Activated T-cell treated with anti-CD3 and anti-CD28 coated beads, Interleukin-2, amount 50 U/mL, for 72 hours (primary cell): ENCODE data around the gene PARPBP. TPM values are rescaled to one million over a fixed set of nuclear protein-coding genes. Genes with fewer than 3 reads are reported as not detected.
"Not testable (repeated sequence)": the region's sequence is repeated elsewhere in the genome, so short reads cannot be mapped to it uniquely, and the experiment has no call there.

Experiments
- ATAC-seq, 2 donors: fragments of 150-1000 bp; cut with Tn5 transposase; replicated peaks in 1 of 2; 2 replicates each; pipeline ENCODE4 v1.10.0; 2021; ENCODE audit warnings: moderate library complexity in 2 of 2, mild to moderate bottlenecking in 1 of 2
- DNase-seq, 2 donors: peaks; one replicate each; pipeline ENCODE4 v3.0.0; 2021 to 2022; ENCODE audit warnings: mixed read lengths in 1 of 2
- H3K27ac Mint-ChIP-seq: one replicate; pipeline ENCODE4 v1.8.0; 2022; ENCODE audit warnings: mild to moderate bottlenecking, moderate library complexity, mixed read lengths
- H3K27me3 Mint-ChIP-seq: one replicate; pipeline ENCODE4 v1.8.0; 2022; ENCODE audit warnings: low read depth, mixed read lengths
- H3K36me3 Mint-ChIP-seq, 2 donors: one replicate each; pipeline ENCODE4 v1.8.0; 2022; ENCODE audit warnings: mixed read lengths in 2 of 2, mild to moderate bottlenecking in 1 of 2; ENCODE audit not compliant: insufficient read depth in 2 of 2
- H3K4me1 Mint-ChIP-seq: one replicate; pipeline ENCODE4 v1.8.0; 2022; ENCODE audit warnings: low read depth, mixed read lengths
- H3K4me3 Mint-ChIP-seq, 2 donors: one replicate each; pipeline ENCODE4 v1.8.0; 2022; ENCODE audit warnings: mild to moderate bottlenecking in 2 of 2, mixed read lengths in 2 of 2, moderate library complexity in 2 of 2
- H3K9me3 Mint-ChIP-seq, 2 donors: one replicate each; pipeline ENCODE4 v1.8.0; 2022; ENCODE audit warnings: mixed read lengths in 2 of 2
- total RNA-seq, 2 donors: library from RNA; stranded (reverse); gene quantifications; one replicate each; pipeline ENCODE4 v1.2.3, GENCODE V29; 2022

The PARPBP gene
- total RNA-seq = 10 to 100 TPM; 17.7 to 19.1 TPM

DNA sequence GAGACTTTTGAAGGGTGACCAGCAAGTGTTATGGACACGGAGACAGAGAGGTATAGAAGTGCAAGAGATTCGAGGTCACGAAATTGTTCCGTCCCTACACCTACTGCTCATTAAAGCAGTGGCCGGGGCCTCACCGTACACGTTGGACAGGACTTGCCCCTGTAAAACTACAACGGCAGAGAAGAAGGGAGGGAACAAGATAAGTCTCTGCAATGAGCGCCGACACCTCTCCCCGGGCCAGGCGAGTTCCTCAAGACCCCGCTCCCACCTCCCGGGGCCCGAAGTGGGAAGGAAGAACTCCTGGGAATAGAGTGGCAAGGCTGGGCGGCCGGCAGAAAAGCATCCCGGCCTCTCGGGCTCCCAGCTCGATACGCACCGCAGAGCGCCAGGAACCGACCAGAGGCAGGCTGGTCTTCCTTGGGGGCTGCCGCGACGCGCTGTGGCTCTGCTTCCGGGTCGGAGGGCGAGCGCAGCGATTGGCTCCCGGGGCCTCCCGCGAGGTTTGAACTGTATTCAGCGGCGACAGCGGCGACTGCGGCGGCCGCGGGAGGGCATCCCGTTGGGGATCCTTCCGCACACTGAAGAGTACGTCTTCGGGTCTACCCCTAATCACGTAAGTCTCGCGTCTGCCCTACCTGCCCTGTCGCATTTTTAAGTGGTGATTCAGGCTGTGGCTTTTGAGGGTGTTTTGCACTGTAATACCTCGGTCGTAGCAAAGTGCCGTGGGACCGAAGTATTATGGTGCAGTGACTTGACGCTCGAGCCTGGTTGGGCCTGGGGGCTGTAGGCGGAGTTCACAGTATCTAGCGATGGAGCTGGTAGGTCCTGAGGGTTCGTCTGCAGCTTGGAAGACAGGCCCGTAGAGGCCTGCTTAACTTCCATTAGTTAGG is at the start of gene PARPBP, which contains the start of gene NUP37:
PARPBP (plus strand) TSS at position 510 of the 890 bp plus-strand sequence. CDS start 3,706 bp downstream, outside the sequence.
NUP37 (minus strand) TSS at position 441 of the 890 bp plus-strand sequence. CDS start 1,596 bp downstream, outside the sequence.
- Mint-ChIP-seq H3K27ac (peak within 1 kb of the TSS; percentile 89), H3K36me3 (peaks cover 6 to 19% of the 10 kb centered on the region in 2 donors), H3K4me1 (peaks cover 39% of the 10 kb centered on the region), H3K9me3 (no peaks in the 10 kb centered on the region), H3K27me3 (no peaks in the 10 kb centered on the region), H3K4me3 (peak within 1 kb of the TSS; percentile 91 to 99)
- DNase-seq = peak; percentile 94 to 95
- ATAC-seq = peak; percentile 95 to 96

GRCh38 chr12:102072092-102072491 is 47.9 kb upstream of the PARPBP start:
- H3K4me3 Mint-ChIP-seq, H3K4me1 Mint-ChIP-seq, H3K9me3 Mint-ChIP-seq, ATAC-seq, H3K27me3 Mint-ChIP-seq, H3K36me3 Mint-ChIP-seq, DNase-seq, H3K27ac Mint-ChIP-seq: not testable (repeated sequence)

- no peak for DNase-seq
- Mint-ChIP-seq H3K36me3 (peaks cover 3 to 25% of the 10 kb centered on the region in 2 donors), H3K4me3 (no peak overlapping the region), H3K27me3 (no peaks in the 10 kb centered on the region), H3K4me1 (no peaks in the 10 kb centered on the region), H3K9me3 (no peaks in the 10 kb centered on the region), H3K27ac (no peak overlapping the region)
- no peak for ATAC-seq
Observed at GRCh38 chr12:102080842-102081241, 39.1 kb upstream of the PARPBP start.

DNA sequence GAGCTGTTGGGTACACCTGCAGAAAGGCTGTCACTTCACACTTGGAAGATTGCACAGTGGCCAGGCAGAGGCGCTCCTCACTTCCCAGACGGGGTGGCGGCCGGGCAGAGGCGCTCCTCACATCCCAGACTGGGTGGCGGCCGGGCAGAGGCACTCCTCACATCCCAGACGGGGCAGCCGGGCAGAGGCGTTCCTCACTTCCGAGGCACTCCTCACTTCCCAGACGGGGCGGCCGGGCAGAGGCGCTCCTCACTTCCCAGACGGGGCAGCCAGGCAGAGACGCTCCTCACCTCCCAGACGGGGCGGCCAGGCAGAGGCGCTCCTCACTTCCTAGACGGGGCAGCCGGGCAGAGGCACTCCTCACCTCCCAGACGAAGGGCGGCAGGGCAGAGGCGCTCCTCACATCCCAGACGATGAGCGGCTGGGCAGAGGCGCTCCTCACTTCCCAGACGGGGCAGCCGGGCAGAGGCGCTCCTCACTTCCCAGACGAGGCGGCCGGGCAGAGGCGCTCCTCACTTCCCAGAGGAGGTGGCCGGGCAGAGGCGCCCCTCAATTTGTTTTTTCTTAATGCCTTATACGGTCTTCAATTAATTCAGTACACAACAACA is 30.7 kb upstream of the PARPBP start:
- DNase-seq, H3K27ac Mint-ChIP-seq, H3K4me1 Mint-ChIP-seq, H3K4me3 Mint-ChIP-seq, H3K27me3 Mint-ChIP-seq, ATAC-seq, H3K9me3 Mint-ChIP-seq: not testable (repeated sequence)
- H3K36me3 Mint-ChIP-seq = peaks cover 2 to 11% of the 10 kb centered on the region in 2 donors

- no peak overlapping the region for H3K4me3 Mint-ChIP-seq
- no peak overlapping the region for H3K27ac Mint-ChIP-seq
- no peaks in the 10 kb centered on the region for H3K4me1 Mint-ChIP-seq
- no peaks in the 10 kb centered on the region for H3K9me3 Mint-ChIP-seq
- no peaks in the 10 kb centered on the region for H3K27me3 Mint-ChIP-seq
- DNase-seq (no peak), ATAC-seq (no peak)
- peaks cover 2 to 12% of the 10 kb centered on the region in 2 donors for H3K36me3 Mint-ChIP-seq
Observed at GRCh38 chr12:102093319-102093718, 26.7 kb upstream of the PARPBP start.

DNA sequence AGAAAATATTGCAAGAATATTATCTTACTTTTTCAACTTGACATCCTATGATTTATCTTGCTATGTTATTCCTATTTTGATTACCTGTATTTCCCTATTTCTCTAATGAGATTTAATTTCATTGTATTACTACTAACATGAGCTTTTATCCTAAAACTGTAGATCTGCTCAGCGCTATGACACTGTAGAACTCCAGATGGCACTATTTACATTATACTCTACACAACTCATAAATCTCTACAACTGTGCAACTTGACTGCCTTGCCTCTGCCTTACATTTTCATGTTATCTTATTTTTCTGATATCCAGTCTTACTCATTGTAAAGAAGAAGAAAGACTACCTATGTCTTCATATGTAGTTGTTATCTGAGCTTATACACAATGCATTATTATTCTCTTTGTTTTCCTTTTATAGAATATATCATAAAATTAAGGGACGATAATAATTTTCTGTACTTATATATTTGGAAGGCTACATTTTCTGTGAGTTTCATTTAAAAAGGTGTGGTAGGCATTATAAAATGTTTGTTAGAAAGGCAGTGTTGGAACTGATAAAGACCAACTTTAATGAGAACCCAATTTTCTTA is 24.2 kb upstream of the PARPBP start:
- peak in 1 of 2 donors; percentile 43 for ATAC-seq

DNA sequence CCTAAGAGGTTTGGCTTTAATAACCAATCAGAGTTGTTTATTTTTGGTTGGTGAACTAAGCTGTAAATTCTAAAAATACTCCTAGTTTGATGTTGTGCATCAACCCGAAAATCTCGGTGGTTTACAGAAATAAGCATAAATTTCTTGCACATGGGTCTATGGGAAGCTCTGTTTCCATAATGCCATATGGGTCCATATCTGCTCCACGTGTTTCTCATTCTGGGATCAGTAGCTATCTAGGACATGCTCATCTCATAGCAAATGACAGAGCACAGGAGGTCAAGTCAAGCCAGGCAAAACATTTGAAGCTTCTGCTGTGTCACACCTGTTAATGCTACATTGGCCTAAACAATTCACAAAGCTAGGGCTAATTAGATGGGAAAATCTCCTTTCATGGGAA is 23.1 kb upstream of the PARPBP start:
- Mint-ChIP-seq H3K36me3 (peaks cover 2 to 17% of the 10 kb centered on the region in 2 donors), H3K4me1 (no peaks in the 10 kb centered on the region), H3K9me3 (no peaks in the 10 kb centered on the region), H3K27me3 (no peaks in the 10 kb centered on the region), H3K4me3 (no peak overlapping the region), H3K27ac (no peak overlapping the region)
- ATAC-seq (no peak), DNase-seq (no peak)

More for the DNA sequence above, 24.2 kb upstream of the PARPBP start:
- Mint-ChIP-seq H3K27me3 (no peaks in the 10 kb centered on the region), H3K36me3 (peaks cover 2 to 16% of the 10 kb centered on the region in 2 donors), H3K9me3 (no peaks in the 10 kb centered on the region), H3K4me1 (no peaks in the 10 kb centered on the region), H3K4me3 (no peak overlapping the region), H3K27ac (no peak overlapping the region)
- DNase-seq = no peak

- Mint-ChIP-seq H3K27ac (no peak overlapping the region), H3K36me3 (peaks cover 26 to 68% of the 10 kb centered on the region in 2 donors), H3K27me3 (no peaks in the 10 kb centered on the region), H3K4me3 (no peak overlapping the region), H3K4me1 (no peaks in the 10 kb centered on the region), H3K9me3 (peaks cover 0 to 3% of the 10 kb centered on the region in 2 donors)
- no peak for ATAC-seq
- no peak for DNase-seq
Observed at GRCh38 chr12:102106905-102107304, 13.1 kb upstream of the PARPBP start.

- H3K4me1 Mint-ChIP-seq = no peaks in the 10 kb centered on the region
- no peak overlapping the region for H3K4me3 Mint-ChIP-seq
- peaks cover 0 to 3% of the 10 kb centered on the region in 2 donors for H3K9me3 Mint-ChIP-seq
- H3K36me3 Mint-ChIP-seq = peaks cover 26 to 68% of the 10 kb centered on the region in 2 donors
- no peaks in the 10 kb centered on the region for H3K27me3 Mint-ChIP-seq
- ATAC-seq (no peak), DNase-seq (no peak)
- H3K27ac Mint-ChIP-seq = no peak overlapping the region
Observed at GRCh38 chr12:102107970-102108369, 12.0 kb upstream of the PARPBP start.

GRCh38 chr12:102110782-102111181 is 9.2 kb upstream of the PARPBP start:
- no peak overlapping the region for H3K4me3 Mint-ChIP-seq
- ATAC-seq (no peak), DNase-seq (no peak)
- H3K36me3 Mint-ChIP-seq = peaks cover 21 to 45% of the 10 kb centered on the region in 2 donors
- H3K27ac Mint-ChIP-seq = no peak overlapping the region
- H3K4me1 Mint-ChIP-seq = no peaks in the 10 kb centered on the region
- peaks cover 0 to 3% of the 10 kb centered on the region in 2 donors for H3K9me3 Mint-ChIP-seq
- H3K27me3 Mint-ChIP-seq = no peaks in the 10 kb centered on the region

DNA sequence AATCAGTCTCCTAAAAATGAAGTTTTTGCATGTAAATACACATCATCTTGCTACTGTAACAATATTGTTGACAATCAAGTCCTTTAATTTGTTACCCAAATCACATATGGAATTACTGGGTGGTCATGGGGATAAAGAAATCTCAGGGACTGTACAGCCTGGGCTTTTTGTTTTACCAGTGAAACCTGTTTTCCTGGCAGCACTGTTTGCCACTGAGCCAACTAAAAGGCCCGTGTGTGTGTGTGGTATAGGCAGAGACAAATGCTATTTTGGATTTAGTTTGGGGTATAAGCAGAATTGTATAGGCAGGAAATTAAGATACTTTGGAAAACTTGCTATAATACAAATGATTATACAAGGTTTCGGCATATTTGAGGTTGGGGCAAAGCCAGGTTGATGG is 5.8 kb upstream of the PARPBP start:
- Mint-ChIP-seq H3K27ac (no peak overlapping the region), H3K27me3 (no peaks in the 10 kb centered on the region), H3K4me3 (no peak overlapping the region), H3K4me1 (peaks cover 12% of the 10 kb centered on the region), H3K9me3 (no peaks in the 10 kb centered on the region), H3K36me3 (peaks cover 4 to 29% of the 10 kb centered on the region in 2 donors)
- DNase-seq (no peak), ATAC-seq (no peak)

DNA sequence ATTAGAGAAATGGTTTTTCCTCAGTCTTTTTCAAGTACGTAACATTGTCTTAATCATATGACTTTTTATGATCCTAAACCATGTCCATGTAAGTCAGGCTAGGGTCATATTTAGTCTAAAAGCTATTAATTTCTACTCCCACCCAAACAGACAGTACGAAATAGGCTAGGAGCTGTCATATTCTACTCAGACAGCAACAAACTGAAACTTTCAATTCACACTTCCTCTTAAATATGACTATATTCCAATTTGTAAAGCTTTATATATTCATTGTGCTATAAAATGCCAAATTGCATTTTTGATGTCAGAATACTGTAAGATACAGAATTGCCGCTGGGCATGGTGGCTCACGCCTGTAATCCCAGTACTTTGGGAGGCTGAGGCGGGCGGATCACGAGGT is 3.6 kb upstream of the PARPBP start:
- Mint-ChIP-seq H3K4me3 (no peak overlapping the region), H3K27me3 (no peaks in the 10 kb centered on the region), H3K27ac (no peak overlapping the region), H3K4me1 (peaks cover 24% of the 10 kb centered on the region), H3K9me3 (no peaks in the 10 kb centered on the region), H3K36me3 (peaks cover 6 to 19% of the 10 kb centered on the region in 2 donors)
- DNase-seq (no peak), ATAC-seq (no peak)

GRCh38 chr12:102118874-102119273 is 1.1 kb upstream of the PARPBP start:
- DNase-seq (no peak), ATAC-seq (no peak)
- H3K4me1 Mint-ChIP-seq = peaks cover 39% of the 10 kb centered on the region
- H3K27me3 Mint-ChIP-seq = no peaks in the 10 kb centered on the region
- H3K36me3 Mint-ChIP-seq = peaks cover 6 to 14% of the 10 kb centered on the region in 2 donors
- no peak overlapping the region for H3K27ac Mint-ChIP-seq
- no peaks in the 10 kb centered on the region for H3K9me3 Mint-ChIP-seq
- peak overlapping the region; percentile 91 to 99 for H3K4me3 Mint-ChIP-seq
